Measurements from ENCODE around the gene OR52E8.
A peak's percentile ranks its signal among the peaks of the same experiment; 100 is the strongest.

GRCh38 chr11:5891216-5891800, 33.8 kb upstream of the OR52E8 start:
- peak; percentile 32 for TF ChIP-seq CTCF (IDR thresholded peaks at IDR 0.05; ENCODE audit: low read depth, low read length, missing input control)
- no peak for TF ChIP-seq GABPA (IDR thresholded peaks at IDR 0.05 in 1 of 2, conservative IDR thresholded peaks at IDR 0.05 in 1 of 2)
- TF ChIP-seq HNF4G (IDR thresholded peaks at IDR 0.05) = no peak
- TF ChIP-seq MAX (IDR thresholded peaks at IDR 0.05) = no peak
- TF ChIP-seq ATF3 (IDR thresholded peaks at IDR 0.05) = no peak
- peak; percentile 62 to 70 for TF ChIP-seq RAD21 (IDR thresholded peaks at IDR 0.05)
- no peak for TF ChIP-seq REST (IDR thresholded peaks at IDR 0.05)
- TF ChIP-seq SP1 (IDR thresholded peaks at IDR 0.05) = no peak
- no peak for TF ChIP-seq RXRA (IDR thresholded peaks at IDR 0.05)
- TF ChIP-seq YY1 (IDR thresholded peaks at IDR 0.05) = no peak
- TF ChIP-seq TAF1 (conservative IDR thresholded peaks at IDR 0.05) = no peak
- no peak for TF ChIP-seq ZBTB33 (IDR thresholded peaks at IDR 0.05)
- TF ChIP-seq FOXA2 (IDR thresholded peaks at IDR 0.05) = no peak
- no peak for TF ChIP-seq JUND (IDR thresholded peaks at IDR 0.05)
